GM18517 (cell line): ENCODE data around the gene EGFL8.

ENCODE experiments used
- ATAC-seq: cut with Tn5 transposase; IDR thresholded peaks from one replicate; pipeline ENCODE4 v1.9.1; 2021; ENCODE audit warnings: mild to moderate bottlenecking, moderate library complexity; ENCODE audit not compliant: unreplicated experiment

Gene EGFL8

DNA sequence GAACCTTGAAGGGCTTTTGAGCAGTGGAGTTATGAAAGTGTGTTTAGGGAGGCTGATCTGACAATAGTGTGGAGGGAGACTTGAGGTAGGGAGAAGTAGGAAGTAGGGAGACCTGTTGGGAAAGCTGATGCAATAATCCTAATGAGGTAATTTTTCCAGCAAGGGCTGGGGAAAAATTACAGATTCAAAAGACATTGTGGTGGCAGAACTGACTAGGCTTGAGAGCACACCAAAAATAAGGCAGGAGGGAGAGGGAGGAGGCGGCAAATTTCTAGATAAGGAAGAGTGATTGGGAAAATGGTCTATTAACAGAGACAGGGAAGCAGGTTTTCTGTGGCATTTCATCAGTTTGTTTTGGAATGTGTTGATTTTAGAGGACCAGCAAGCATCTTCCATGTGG lies 18.1 kb upstream of the EGFL8 start:
- no peak for ATAC-seq

GRCh38 chr6:32146687-32147086 lies 17.7 kb upstream of the EGFL8 start:
- no peak for ATAC-seq

- ATAC-seq = no peak
Observed at GRCh38 chr6:32147401-32148132, 16.8 kb upstream of the EGFL8 start.

- ATAC-seq = no peak
Observed at GRCh38 chr6:32148289-32149091, 15.9 kb upstream of the EGFL8 start.

DNA sequence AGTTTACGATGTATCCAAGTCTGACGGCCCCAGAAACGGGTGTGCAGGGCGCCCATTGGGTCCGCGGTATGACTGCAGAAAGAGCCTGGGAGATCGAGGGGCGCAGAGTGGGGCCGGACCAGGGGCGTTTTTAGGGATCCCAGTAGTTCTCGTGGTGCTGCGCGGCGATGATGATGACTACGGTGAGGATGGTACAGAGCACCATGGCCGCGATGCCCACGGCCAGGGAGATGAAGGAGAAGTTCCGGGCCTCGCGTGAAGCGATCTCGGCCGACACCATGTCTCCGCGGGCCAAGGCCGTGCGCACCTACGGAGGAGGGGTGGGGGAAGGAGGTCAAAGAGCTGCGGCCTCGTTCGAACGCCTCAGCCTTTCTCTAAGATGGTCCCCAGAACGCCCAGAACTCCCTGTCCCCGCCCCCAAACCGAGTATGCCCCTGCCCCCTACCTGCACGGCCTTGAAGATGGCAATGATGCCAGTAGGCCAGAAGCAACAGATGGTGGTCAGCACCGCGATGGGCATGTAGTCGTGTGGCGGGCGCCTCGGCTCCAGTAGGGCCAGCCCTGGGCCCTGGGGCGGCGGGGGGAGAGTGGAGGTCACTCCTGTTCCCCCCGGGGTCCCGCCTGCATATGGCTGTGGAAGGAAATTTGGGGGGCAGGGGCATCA lies 15.2 kb upstream of the EGFL8 start:
- no peak for ATAC-seq

DNA sequence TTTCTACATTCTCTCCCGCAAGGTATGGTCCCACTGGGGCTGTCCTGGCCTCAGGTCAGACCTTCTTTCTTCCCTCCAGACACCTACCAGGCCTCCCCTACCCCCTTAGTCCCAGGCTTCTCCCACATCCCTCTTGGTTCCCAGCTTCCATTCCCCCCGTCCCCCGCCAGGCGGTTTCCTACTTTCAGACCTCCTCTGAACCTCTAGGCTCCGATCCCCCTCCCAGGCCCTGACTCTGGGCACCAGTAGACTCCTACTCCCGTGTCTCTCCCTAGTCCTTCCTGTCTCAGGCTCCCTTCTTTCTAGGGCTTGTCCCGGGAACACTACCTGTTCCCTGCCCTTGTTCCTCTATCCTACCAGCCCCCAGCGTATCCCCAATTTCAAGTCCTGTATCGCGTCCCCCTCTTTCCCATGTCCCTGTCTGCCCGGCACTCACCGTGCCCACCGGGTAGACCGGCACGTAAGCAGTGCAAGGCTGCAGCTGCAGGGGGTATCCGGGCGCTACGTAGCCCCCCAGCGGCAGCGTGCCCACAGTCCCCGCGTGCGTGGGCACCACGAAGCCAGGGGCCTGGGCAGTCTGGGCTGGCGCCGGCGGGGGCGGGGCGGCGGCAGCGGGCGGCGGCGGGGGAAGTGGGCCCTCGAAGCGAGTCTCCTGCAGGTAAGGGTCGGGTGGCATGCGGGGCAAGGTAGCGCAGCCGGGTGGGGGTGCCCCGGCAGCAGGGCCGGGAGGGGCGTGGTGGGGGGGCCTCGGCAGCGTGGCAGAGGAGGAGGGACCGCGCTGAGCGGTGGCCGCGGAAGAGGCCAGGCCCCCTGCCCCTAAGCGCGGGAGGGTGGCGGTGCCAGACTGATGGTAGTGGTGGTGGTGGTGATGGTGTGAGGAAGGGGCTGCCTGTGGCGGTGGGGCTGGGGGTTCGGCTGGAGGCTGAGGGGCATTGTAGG lies 14.2 kb upstream of the EGFL8 start:
- no peak for ATAC-seq

DNA sequence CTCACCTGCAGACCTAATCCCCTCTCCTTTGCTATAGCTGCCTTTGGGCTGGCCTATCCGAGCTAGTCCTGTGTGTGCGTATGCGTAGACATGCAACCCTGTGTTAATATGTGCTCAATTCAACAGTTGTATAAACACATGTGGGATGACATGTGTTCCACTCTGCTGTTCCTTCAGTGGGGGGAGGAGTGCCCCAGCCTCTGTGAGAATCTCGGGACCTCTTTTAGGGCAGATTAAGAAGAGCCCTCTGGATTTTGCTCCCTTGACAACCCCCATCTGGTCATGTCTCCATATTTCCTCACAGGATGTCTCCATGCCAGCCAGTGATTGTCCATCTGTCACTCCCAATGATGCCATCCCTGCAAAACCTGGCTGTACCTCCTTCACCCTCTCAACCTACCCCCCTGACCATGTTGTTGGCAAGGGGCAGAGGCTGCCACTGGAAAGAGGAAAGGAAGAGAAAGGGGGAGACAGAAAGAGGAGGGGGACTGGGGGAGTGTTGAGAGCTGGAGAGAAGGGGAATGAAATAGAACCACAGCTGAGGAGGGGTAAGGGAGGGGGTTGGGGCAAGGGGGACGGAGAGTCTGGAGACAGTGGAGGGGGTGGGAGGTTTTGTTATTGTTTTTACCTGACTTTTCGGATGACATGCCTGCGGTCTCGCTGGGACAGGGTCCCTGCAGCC lies 13.1 kb upstream of the EGFL8 start:
- ATAC-seq = no peak

DNA sequence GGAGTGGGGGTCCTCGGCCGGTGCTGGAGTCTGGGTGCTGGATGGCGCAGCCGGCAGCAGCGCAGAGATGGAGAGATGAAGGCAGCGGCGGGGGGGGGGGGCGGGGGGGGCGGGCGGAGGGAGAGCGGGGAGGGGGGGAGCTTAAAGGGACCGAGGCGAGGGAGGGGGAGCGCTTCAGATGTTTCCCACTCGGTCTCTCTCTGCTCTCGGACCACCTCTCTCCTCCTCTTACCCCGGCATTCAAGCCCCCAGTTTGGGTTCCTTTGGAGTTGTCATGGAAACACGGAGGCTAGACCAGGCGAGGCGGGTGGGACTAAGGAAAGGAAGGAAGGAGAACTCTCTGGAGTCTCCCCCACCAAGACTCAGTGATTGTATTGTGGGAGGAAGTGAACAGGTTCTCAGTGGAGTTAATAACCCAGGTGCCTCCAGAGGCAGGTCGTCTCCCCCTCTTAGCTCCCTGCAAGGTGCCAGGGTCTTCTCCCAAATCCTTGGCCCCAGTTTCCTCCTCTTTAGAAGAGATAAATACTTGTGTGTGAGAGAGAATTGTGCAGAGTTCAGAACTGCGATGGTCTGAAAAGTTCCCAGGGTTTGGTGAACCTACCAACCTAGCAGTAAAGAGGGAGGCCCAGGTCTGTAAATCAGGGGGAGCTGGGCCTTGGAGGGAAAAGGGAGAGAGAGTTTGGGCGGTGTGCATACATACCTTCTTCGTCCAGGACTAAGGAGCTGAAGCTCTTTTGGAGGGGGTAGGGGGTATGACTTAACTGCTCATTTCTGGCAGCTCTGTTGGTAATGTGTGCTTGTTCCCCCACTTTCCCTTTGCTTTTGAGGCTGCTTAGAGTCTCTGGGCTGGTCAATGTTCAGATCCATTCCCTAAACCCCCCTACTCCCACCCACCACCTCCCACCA lies 12.3 kb upstream of the EGFL8 start, which contains the start of gene PRRT1:
Gene PRRT1 (minus strand): TSS at position 77 of the 906 bp plus-strand sequence. CDS start 112 bp downstream, outside the sequence.
- no peak for ATAC-seq

- no peak for ATAC-seq
Observed at GRCh38 chr6:32152769-32153563, 11.4 kb upstream of the EGFL8 start.

DNA sequence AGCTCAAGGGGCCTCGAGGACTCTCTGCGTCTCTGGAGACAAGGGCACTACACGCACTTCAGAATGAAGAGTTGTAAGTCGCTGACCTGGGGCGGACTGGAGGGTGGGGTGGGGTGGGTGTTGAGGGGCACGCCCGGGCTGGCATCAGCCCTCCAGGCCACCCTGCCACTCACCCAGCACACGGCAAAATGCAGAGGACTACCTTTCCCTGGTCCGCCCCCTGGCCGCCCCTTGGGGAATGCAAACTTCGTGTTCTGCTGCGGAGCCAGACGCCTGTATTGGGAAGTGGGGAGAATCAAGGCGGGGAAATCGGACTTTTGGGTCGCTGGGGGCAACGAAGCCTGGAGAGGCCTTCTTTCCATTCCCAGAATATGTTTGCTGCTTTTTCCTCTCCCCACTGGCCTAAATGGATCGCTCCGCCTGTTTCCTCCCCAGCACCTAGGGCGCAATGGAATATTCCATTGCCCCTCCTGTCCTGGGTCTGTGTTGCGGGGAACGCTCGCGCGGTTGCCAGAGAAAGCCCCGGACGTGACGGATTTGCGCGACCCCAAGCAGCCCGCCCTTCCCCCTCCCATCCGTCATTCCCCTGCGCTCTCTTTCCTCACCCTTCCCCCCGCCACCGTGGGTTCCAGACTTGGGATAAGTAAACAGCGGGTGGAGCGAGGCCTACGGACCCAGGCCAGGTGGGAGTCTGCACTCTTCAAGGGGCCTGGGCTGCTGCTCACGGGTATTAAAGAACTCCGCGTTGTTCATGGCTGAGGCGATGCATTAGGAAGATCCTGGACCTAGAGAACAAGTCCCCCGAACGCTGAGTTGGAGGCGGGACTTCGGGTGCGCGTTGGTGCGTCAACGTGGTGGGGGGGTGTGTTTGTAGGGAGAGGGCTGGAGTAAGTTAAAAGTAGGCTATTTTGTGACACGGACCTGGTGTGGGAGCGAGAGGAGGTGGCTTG lies 10.6 kb upstream of the EGFL8 start, which contains the start of gene PPT2:
Gene PPT2 (plus strand): TSS at position 578 of the 950 bp plus-strand sequence. CDS start 454 bp downstream, outside the sequence.
- ATAC-seq = no peak

- ATAC-seq = no peak
Observed at GRCh38 chr6:32154514-32155161, 9.8 kb upstream of the EGFL8 start.

DNA sequence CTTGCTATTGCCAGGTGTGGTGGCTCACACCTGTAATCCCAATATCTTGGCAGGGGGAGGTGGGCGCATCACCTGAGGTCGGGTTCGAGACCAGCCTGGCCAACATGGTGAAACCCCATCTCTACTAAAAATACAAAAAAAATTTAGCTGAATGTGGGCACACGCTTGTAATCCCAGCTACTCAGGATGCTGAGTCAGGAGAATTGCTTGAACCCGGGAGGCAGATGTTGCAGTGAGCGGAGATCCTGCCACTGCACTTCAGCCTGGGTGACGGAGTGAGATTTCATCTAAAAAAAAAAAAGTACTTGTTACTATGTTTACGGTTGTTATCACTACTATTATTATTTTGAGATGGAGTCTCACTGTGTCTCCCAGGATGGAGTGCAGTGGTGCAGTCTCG lies 7.5 kb upstream of the EGFL8 start:
- ATAC-seq = no peak

- no peak for ATAC-seq
Observed at GRCh38 chr6:32158052-32158451, 6.3 kb upstream of the EGFL8 start.

DNA sequence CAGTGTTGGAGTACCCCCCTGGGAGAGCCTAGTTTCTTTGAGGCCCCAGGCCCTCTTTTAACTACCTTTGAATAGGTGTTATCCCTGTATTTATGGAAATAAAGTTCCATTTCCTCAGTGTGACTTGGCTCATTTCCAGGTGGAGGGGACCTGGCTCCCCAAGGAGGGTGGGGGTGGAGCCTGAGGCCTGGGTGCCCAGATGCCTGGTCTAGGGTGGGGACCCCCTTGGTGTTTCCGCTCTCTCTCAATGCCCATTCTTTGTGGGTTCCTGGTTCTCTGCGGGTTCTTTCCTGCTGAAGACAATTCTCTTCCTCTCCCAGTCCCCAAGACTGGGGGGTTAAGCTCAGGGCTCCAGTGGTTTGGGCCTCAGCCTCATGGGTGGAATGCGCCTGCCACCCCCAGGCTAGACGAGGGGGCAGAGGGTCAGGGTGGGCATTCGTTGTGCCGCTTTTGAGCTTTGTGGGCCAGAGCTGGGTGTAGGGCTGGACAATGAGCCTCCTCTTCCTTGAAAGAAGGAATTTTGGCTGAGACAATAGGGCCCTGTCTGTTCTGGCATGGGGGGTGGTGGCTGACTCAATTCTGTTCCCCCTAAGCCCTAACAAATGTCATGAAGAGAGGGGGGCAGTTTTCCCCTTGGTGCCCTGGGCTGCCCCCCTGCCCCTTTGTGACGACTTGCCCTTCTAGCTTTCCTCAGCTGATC lies 686 bp upstream of the EGFL8 start:
- no peak for ATAC-seq

DNA sequence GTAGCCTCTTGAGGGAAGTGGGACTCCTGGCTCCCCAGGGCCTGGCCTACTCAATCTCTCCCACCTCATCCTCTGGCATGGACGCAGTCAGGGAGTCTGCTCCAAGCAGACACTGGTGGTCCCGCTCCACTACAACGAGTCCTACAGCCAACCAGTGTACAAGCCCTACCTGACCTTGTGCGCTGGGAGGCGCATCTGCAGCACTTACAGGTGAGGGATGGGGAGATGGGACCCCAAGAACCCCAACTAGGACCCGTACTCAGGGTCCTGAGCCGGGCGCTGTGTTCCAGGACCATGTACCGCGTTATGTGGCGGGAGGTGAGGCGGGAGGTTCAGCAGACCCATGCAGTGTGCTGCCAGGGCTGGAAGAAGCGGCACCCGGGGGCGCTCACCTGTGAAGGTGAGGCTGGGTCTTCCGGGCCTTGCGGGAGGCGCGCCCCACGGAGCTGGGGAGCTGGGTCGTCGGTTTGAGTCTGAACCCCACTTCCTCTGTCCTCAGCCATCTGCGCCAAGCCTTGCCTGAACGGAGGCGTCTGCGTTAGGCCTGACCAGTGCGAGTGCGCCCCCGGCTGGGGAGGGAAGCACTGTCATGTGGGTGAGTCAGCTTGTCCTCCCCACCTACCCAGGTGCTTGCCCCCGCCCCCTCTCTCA lies 2.1 kb downstream of the EGFL8 start:
- ATAC-seq = no peak
